HG03025 (cell line): Measurements from ENCODE around the gene CBFA2T3.
"Not testable (repeated sequence)": the region's sequence is repeated elsewhere in the genome, so short reads cannot be mapped to it uniquely, and the experiment has no call there.

Experiments
- ATAC-seq: cut with Tn5 transposase; IDR thresholded peaks from one replicate; pipeline ENCODE4 v1.9.1; 2021; ENCODE audit warnings: mild to moderate bottlenecking, moderate library complexity; ENCODE audit not compliant: unreplicated experiment, low FRiP score

The CBFA2T3 gene

GRCh38 chr16:88977018-88977811 is at the start of gene CBFA2T3:
CBFA2T3 (minus strand) TSS chr16:88977207; CDS start chr16:88976807, 400 bp downstream.
- no peak for ATAC-seq

GRCh38 chr16:89026121-89026612 is 49.2 kb upstream of the CBFA2T3 start:
- ATAC-seq: no peak

GRCh38 chr16:89025636-89026035 is 48.6 kb upstream of the CBFA2T3 start:
- ATAC-seq: no peak

GRCh38 chr16:89024546-89025060 is 47.6 kb upstream of the CBFA2T3 start:
- ATAC-seq: no peak

GRCh38 chr16:89023621-89024511 is 46.9 kb upstream of the CBFA2T3 start:
- ATAC-seq: no peak

GRCh38 chr16:89023151-89023551 is 46.1 kb upstream of the CBFA2T3 start:
- no peak for ATAC-seq

GRCh38 chr16:89022051-89022836 is 45.2 kb upstream of the CBFA2T3 start:
- ATAC-seq: no peak

GRCh38 chr16:89020925-89021595 is 44.1 kb upstream of the CBFA2T3 start:
- ATAC-seq: no peak

GRCh38 chr16:89020068-89020924 is 43.3 kb upstream of the CBFA2T3 start:
- ATAC-seq: no peak

GRCh38 chr16:89019511-89019910 is 42.5 kb upstream of the CBFA2T3 start:
- ATAC-seq: no peak

- ATAC-seq: no peak
Measured at GRCh38 chr16:89018282-89019158, 41.5 kb upstream of the CBFA2T3 start.

GRCh38 chr16:89017543-89018281 is 40.7 kb upstream of the CBFA2T3 start:
- no peak for ATAC-seq

- not testable (repeated sequence) for ATAC-seq
Measured at GRCh38 chr16:89016561-89016960, 39.6 kb upstream of the CBFA2T3 start.

- ATAC-seq: no peak
Measured at GRCh38 chr16:89015271-89015859, 38.4 kb upstream of the CBFA2T3 start.

GRCh38 chr16:89014403-89015230 is 37.6 kb upstream of the CBFA2T3 start:
- no peak for ATAC-seq
